ENCODE results near the gene RAB6D. TPM values are rescaled to one million over a fixed set of nuclear protein-coding genes. Genes with fewer than 3 reads are reported as not detected.
"Not testable (repeated sequence)": the region's sequence is repeated elsewhere in the genome, so short reads cannot be mapped to it uniquely, and the experiment has no call there.

Gene RAB6D
- total RNA-seq, 2 donors from 2014 or later = not detected

DNA sequence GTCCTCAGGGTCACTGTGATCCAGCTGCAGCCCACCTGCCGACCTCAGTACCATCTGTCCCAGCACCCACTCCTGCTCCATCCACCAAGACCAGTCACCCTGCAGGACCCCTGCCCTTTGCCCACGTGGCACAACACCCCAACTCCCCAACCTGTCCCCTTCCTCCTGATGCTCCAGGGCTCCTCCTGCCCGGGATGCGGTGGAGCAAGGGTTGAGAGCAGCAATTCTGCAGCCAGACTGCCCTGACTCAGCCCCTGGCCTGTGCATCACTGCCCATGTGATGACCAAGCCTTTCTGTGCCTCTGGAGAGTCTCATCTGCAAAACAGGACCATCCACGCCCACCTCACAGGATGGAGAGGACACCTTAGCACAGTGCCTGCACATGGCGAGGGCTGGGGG lies 24.9 kb upstream of the RAB6D start:
- ATAC-seq; DNase-seq (ENCODE audit: low spot score in 2 of 2); H3K36me3 Mint-ChIP-seq; H3K9me3 Mint-ChIP-seq: not testable (repeated sequence)
- H3K27ac Mint-ChIP-seq = peak overlapping the region in 1 of 2 donors; percentile 44

DNA sequence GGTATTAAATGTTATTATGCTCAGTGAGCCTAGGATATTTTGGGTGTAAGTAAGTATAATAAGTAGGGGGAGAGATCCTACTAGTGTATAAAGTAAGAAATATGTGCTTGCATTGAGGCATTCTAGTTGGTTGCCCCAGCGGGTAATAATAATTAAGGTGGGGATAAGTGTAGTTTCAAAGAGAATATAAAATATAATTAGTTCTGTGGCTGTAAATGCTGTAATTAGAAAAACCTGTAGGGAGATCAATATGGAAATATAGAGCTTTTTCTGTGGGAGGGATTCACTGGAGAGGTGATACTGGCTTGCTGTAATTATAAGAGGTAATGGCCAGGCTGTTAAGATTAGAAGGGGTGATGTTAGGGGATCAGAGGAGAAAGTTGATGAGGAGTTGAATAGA lies 9.1 kb upstream of the RAB6D start:
- ATAC-seq; H3K36me3 Mint-ChIP-seq; H3K9me3 Mint-ChIP-seq; H3K27ac Mint-ChIP-seq; DNase-seq (ENCODE audit: low spot score in 2 of 2): not testable (repeated sequence)

DNA sequence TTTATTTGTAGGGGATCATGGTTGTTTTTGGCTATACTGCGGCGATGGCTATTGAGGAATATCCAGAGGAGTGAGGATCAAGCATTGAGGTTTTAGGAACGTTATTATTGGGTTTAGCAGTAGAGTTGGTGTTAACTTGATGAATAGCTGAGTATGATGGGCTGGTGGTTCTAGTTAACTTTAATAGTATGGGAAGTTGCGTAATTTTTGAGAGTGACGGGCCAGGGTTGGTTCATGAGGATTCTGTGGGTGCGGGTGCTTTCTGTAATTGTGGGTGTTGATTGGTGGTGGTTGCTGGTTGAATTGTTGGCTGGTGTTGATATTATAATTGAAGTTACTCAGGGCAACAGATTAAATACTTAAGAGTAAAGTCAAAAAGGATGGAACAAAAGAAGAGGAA lies 6.0 kb upstream of the RAB6D start:
- ATAC-seq (no peak), DNase-seq (ENCODE audit: low spot score in 2 of 2) (no peak)
- Mint-ChIP-seq H3K27ac (no peak overlapping the region), H3K36me3 (no peaks in the 10 kb centered on the region), H3K9me3 (no peaks in the 10 kb centered on the region)

DNA sequence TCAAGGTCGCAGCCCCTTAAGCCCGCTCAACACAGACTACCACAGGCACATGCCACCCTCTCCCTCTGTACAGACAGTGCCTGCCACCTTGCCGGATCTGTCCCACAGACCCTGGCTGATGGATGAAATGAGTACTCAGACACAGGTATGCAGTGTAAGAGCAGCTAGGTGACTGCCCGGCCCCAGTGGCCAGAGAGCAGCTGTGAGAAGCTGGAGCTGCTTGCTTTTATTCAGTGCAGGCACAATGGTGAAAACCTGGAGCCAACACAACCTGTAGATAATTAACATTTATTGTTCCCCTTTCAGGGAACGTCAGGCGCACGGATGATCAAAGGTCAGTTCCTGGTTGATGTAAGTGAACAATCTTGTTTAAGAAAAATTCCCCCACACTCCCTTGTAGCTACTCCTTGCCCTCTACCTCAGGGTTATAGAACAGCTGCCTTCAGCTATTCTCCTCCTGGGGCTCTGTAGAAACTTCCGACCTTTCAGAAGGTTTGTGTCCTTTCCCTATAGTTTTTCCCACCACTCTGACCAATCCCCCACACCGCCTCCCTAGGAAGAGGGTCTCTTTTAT lies 4.6 kb upstream of the RAB6D start:
- not testable (repeated sequence) for ATAC-seq; DNase-seq (ENCODE audit: low spot score in 2 of 2); H3K36me3 Mint-ChIP-seq; H3K9me3 Mint-ChIP-seq; H3K27ac Mint-ChIP-seq

DNA sequence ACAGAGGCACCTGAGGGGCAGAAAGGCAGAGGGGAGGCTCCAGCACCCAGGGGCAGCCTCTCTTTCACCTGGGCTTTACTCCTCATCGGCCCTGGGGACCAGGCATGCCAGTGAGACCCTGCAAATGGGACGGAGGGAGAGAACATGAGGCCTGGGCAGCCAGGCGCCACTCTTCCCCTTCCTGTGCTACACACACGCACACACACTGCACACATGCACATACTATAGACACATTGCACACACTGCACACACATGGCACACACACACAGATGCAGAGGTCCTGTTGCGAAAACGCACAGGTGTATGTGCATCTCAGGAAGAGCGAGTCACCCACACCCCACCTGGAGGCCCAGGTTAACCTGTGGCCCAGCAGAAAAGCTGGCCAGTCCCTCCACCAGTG lies 3.4 kb upstream of the RAB6D start:
- H3K9me3 Mint-ChIP-seq = no peaks in the 10 kb centered on the region
- no peak for ATAC-seq

DNA sequence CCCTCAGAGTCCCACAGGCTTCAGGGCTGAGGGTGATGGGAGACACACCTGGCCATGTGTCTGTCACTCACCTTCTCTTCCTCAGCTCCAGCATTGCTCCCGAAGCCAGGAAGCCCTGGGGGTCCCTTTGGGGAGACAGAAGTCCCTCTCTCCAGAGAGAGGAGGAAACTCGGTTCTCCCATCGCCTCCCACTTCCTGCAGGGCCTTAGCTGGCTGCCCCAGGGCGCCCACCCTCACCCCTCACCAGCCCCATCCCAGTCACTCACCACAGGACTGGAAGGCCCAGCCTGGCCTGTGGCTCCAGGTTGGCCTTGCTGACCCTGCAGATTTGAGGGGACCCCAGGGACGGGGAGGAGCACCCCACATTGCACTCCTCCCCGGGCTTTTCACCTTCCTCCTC lies 2.7 kb upstream of the RAB6D start:
- ATAC-seq (no peak), DNase-seq (ENCODE audit: low spot score in 2 of 2) (no peak)
- Mint-ChIP-seq H3K36me3 (no peaks in the 10 kb centered on the region), H3K27ac (no peak overlapping the region), H3K9me3 (no peaks in the 10 kb centered on the region)

More for the DNA sequence above, 3.4 kb upstream of the RAB6D start:
- Mint-ChIP-seq H3K36me3 (no peaks in the 10 kb centered on the region), H3K27ac (no peak overlapping the region)
- no peak for DNase-seq (ENCODE audit: low spot score in 2 of 2)

DNA sequence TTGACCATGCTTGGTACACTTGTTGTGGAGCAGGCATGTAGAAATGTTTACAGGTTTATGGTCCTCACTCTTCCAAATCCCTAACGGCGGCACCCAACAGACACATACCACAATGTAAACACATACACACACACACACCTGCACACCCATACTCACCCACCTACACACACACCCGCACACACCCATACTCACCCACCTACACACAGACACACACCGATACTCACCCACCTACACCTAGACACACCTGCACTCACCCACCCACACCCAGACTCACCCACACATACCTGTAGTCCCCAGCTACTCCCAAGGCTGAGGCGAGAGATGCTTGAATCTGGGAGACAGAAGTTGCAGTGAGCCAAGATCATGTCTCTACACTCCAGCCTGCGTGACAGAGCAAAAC lies 1.5 kb upstream of the RAB6D start:
- H3K9me3 Mint-ChIP-seq = no peaks in the 10 kb centered on the region
- H3K27ac Mint-ChIP-seq = no peak overlapping the region
- H3K36me3 Mint-ChIP-seq = no peaks in the 10 kb centered on the region
- ATAC-seq = no peak
- no peak for DNase-seq (ENCODE audit: low spot score in 2 of 2)

DNA sequence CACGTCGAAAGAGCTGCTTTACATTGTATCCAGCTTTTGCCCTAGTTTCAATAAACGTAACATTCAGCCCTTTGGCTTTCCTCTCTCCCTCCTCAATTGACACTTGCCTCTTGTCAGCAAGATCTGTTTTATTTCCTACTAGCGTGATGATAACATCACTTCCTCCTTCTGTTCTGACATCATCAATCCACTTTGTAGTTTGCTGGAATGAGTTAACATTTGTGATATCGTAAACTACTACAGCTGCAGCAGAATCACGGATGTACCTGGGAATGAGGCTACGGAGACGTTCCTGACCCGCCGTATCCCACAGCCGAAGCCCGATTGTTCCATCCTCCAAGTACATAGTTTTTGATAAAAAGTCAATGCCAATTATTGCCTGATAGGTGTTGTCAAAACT lies 755 bp downstream of the RAB6D start:
- H3K9me3 Mint-ChIP-seq; H3K27ac Mint-ChIP-seq; DNase-seq (ENCODE audit: low spot score in 2 of 2); H3K36me3 Mint-ChIP-seq: not testable (repeated sequence)
- ATAC-seq = peak in 1 of 2 donors; percentile 58

DNA sequence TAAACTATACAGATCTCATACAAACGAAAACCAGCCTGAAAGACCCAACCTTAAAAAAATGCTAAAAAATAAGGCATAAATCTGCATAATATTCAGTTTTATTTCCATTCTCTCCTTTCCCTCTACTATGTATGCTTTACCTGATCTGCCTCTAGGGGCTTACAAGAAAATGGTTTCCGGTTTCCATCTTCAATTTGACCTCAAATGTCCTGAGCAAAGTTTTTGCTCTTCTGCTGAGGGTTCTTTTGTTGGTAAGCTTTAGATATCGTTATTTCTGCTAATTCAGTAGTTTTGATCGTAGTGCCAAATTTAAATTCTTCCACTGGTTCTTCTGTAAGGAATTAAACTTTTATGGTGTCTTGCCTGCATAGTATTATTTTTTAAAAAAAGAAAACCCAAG lies 2.2 kb downstream of the RAB6D start:
- H3K36me3 Mint-ChIP-seq; H3K27ac Mint-ChIP-seq; ATAC-seq; H3K9me3 Mint-ChIP-seq; DNase-seq (ENCODE audit: low spot score in 2 of 2): not testable (repeated sequence)

DNA sequence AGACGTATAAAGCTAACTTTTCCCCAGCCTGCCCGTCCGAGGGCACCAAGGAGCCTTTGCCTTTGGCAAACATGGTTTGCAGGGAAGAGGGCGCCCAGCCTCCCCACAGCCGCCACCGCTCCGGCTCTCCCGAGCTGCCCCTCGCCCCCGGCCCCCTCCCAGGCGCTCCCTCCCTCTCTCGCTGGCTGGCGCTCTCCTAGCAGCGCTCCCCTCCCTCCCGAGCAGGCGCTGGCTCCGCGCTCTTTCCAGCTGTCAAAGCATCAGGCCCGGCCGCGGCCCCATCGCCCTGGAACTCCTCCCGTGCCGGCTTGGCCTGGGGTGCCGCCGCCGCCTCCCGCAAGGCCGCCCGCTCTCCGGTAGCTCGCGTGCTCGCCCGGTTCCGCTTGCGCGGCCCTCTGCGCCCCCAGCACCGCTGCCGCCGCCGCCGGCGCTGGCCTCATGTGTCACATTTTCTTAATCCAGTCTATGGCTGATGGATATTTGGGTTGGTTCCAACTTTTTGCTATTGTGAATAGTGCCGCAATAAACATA lies 10.7 kb downstream of the RAB6D start:
- not testable (repeated sequence) for DNase-seq (ENCODE audit: low spot score in 2 of 2); H3K27ac Mint-ChIP-seq; H3K9me3 Mint-ChIP-seq; ATAC-seq
- peaks cover 0 to 12% of the 10 kb centered on the region in 2 donors for H3K36me3 Mint-ChIP-seq

DNA sequence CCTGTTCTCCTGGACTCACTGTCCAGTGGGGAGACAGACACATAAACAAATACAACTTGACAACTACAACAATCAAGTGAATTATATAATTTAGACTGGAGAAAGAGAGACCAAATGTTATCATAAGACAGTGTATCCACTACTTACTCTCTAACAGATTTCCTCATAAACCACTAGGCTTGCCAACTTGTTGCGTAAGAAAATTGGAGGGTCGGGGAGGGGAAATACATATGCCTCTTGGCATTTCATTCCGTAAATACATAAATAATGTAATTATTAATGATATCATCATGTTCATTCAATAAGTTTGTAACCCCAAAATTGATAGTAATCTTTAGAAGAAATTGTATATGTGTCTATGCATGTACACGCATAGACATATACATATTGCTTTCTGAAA lies 14.9 kb downstream of the RAB6D start:
- no peak overlapping the region for H3K27ac Mint-ChIP-seq
- H3K9me3 Mint-ChIP-seq = peaks cover 0 to 5% of the 10 kb centered on the region in 2 donors
- ATAC-seq (no peak), DNase-seq (ENCODE audit: low spot score in 2 of 2) (no peak)
- peaks cover 0 to 17% of the 10 kb centered on the region in 2 donors for H3K36me3 Mint-ChIP-seq

DNA sequence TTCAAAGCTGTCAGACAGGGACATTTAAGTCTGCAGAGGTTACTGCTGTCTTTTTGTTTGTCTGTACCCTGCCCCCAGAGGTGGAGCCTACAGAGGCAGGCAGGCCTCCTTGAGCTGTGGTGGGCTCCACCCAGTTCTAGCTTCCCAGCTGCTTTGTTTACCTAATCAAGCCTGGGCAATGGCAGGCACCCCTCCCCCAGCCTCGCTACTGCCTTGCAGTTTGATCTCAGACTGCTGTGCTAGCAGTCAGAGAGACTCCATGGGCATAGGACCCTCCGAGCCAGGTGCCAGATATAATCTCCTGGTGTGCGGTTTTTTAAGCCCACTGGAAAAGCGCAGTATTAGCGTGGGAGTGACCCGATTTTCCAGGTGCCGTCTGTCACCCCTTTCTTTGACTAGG lies 16.9 kb downstream of the RAB6D start:
- not testable (repeated sequence) for H3K27ac Mint-ChIP-seq

DNA sequence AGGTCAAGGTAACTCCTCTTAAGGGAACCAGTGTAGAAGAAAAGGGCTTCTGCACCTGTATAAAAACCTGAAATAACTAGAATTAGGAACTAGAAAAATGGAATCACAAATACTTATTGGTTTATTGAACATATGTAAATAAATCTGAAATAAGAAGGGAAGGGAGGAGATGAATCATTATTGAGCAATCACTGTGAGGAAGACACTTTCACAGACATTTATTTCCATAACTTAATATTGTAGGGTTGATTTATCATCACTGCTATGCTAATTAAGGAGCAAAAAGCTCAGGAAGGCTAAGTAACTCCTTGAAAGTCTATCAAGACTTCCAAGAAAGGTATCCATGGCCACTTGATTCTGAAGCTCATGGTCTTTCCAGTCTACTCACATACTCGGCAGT lies 24.7 kb downstream of the RAB6D start:
- ATAC-seq; DNase-seq (ENCODE audit: low spot score in 2 of 2); H3K27ac Mint-ChIP-seq; H3K36me3 Mint-ChIP-seq; H3K9me3 Mint-ChIP-seq: not testable (repeated sequence)

More for the DNA sequence above, 16.9 kb downstream of the RAB6D start:
- DNase-seq (ENCODE audit: low spot score in 2 of 2); H3K9me3 Mint-ChIP-seq; ATAC-seq: not testable (repeated sequence)
- peaks cover 0 to 10% of the 10 kb centered on the region in 2 donors for H3K36me3 Mint-ChIP-seq

DNA sequence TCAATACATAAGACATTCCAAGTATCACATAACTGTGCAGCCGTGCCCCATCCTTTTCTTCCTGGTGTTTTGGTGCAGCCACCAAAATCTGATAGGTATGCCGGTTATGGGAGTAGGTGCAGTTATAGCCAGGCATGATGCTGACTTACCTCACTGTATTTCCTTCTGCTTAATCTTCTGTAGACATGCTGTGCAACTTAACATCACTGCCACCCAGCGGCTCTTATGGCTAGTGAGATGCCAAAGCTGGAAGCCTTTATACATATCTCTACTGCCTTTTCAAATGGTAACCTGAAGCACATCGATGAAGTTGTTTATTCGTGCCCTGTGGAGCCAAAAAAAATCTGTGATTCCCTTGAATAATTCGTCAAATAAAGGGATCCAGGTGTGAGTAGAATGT lies 28.6 kb downstream of the RAB6D start:
- not testable (repeated sequence) for H3K27ac Mint-ChIP-seq; ATAC-seq; H3K9me3 Mint-ChIP-seq; H3K36me3 Mint-ChIP-seq; DNase-seq (ENCODE audit: low spot score in 2 of 2)

DNA sequence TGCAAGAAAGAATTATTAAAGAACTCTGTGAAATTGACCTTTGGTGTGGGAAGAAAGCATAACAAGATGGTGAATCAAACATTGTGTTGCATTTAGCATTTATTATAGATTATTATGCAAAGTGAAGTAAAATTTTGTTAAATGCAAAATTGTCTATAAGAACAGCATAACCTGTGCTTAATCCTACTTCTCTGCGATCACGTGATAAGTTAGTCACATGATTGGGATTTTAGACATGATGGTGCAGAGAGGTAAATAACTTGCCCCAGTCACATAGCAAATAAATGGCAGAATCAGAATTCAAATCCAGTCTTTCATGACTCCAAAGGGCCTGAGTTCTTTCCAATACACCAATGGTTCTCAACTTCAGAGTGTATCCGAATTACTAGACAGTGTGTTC lies 31.3 kb downstream of the RAB6D start:
- not testable (repeated sequence) for ATAC-seq, H3K9me3 Mint-ChIP-seq, H3K36me3 Mint-ChIP-seq

DNA sequence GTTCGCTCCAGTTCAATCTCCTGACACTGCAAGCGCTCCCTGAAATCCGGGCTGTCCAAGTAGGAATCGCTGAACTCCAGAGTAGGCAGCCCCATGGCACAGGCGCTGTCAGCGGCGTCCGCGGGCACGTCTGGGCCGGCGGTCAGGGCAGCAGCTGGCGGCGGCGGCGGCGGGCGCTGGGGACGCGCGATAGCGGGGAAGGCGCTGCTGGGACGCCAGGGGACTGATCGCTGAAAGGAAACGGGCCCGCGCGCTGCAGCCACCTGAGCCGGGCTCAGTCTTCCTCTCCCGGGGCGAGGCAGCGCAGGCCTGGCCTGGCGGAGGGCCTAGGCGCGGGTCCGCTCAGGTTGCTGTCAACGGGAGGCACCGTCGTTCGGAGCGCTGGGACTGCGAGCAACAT lies 33.0 kb downstream of the RAB6D start:
- not testable (repeated sequence) for DNase-seq (ENCODE audit: low spot score in 2 of 2); H3K36me3 Mint-ChIP-seq
- ATAC-seq = peak in 1 of 2 donors; percentile 53

More for the DNA sequence above, 31.3 kb downstream of the RAB6D start:
- not testable (repeated sequence) for DNase-seq (ENCODE audit: low spot score in 2 of 2); H3K27ac Mint-ChIP-seq

DNA sequence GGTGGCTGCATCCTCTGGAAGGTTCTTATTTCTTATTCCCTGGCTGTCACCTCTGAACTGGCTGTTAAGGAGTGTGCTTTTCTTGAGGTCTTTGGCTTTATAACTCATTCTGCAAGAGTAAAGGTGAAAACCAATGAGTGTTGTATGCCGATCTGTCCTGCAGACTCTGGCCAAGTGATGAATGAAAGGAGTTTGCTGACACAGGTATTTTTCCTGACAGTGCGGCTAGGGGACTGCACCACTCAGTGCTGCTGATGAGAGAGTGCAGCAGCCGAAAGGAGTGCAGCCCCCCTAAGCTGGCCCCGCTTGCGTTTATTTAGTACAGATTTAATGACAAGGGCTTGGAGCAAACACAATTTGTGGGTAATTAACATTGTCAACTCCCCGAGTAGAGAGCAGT lies 41.8 kb downstream of the RAB6D start:
- no peak for ATAC-seq
- DNase-seq (ENCODE audit: low spot score in 2 of 2) = no peak
- Mint-ChIP-seq H3K9me3 (peaks cover 6 to 13% of the 10 kb centered on the region in 2 donors), H3K27ac (no peak overlapping the region), H3K36me3 (no peaks in the 10 kb centered on the region)

More for the DNA sequence above, 33.0 kb downstream of the RAB6D start:
- not testable (repeated sequence) for H3K27ac Mint-ChIP-seq, H3K9me3 Mint-ChIP-seq

DNA sequence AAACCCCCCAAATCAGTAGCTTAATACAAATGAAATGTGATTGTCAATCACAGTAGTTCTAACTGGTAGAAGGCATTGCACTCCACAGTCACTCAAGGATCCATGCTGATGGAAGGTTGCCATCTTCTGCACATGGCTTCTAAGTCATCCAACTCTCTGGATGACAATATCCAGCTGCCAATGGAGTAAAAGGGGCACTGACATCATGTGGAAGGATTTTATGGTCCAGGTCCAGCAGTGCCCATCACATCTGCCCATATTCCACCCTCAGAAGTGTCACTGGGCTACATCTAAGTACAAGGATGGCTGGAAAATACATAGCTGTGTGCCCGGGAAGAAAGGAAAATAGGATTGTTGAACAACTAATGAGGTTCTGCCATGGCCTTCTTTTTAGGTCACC lies 42.6 kb downstream of the RAB6D start:
- H3K36me3 Mint-ChIP-seq; H3K27ac Mint-ChIP-seq; ATAC-seq; DNase-seq (ENCODE audit: low spot score in 2 of 2): not testable (repeated sequence)
- H3K9me3 Mint-ChIP-seq = peaks cover 6 to 13% of the 10 kb centered on the region in 2 donors

All from activated naive CD4-positive, alpha-beta T cell treated with anti-CD3 and anti-CD28 coated beads, Interleukin-2, amount 50 U/mL, for 72 hours (primary cell).